ENCODE measurements around the gene CCL20.

CCL20 gene

DNA sequence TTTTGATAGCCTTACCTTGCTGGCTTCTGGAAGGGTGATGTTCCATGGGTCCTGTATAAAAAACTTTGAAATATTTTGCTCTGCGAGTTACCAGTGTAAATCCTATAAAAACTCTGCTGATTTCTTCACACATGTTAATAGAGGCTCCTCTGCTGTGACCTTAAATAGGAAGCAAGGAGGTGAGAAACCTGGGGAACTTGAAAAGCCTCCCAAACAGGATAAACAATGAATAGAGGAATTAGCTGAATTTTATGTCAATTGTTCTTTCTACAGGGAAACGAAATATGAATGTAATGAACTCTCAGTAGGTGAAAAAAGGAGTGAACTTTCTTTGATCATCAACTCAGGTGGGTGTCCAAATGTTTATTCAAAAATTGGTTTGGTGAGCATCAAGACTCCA, 10.8 kb upstream of the CCL20 start:
- DNase-seq: no peak

DNA sequence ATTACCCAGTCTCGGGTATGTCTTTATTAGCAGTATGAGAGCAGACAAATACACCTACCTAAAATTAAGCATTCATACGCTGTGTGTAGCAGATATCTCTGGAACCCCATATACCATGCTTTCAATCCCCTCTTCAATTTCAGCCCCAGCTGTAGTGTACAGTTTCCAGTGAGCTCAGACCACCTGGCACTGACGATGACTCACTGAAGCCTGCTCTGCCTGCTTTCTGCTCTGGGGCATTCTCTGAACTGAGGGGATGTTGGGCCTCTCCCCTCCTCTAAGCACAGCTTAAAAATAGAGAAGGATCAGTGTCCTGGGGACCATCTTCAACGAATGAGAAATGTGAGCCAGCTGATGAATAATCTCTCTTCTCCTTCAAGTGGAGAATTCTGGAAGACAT, 8.7 kb upstream of the CCL20 start:
- DNase-seq: no peak

DNA sequence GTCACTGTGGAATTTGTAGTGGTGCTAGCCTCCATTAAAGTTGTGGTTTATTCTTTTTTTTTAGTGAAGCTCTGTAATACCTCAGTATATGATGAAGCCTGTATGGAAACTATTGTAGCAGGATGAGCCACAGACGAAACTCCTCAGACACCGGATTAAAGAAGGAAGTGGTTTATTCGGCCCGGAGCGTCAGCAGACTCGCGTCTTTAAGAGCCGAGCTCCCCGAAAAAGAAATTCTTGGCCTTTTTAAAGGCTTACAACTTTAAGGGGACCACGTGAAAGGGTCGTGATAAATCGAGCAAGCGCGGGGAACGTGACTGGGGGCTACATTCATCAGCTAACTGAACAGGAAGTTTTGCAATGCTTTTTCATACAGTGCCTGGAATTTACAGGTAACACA, 8.1 kb upstream of the CCL20 start:
- DNase-seq: peak in 14 of 58 donors; percentile 5 to 40 (median 18)

DNA sequence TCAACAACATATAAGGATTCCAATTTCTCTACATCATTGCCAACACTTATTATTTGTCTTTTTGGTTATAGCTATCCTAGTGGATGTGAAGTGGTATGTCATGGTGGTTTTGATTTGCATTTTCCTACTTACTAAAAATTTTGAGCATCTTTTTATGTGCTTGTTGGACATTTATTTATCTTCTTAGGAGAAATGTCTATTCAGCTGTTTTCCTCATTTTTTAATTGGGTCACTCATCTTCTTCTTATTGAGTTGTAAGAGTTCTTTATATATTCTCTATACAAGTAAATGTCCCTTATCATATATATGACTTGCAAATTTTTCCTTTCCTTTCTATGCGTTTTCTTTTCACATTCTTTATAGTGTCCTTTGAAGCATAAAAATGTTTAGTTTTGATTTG, 4.7 kb upstream of the CCL20 start:
- no peak for DNase-seq

DNA sequence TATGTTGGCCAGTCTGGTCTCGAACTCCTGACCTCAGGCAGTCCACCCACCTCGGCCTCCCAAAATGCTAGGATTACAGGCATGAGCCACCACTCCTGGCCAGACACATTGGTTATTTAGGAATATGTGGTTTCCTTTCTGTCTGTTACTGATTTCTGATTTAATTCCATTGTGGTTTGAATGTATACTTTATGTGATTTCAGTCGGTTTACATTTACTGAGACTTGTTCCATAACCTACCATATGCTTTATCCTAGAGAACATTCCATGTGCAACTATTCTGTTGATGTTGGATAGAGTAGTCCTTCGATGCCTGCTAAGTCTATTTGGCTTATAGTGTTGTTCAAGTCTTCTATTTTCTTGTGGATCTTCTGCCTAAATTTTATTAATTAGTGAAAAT, 1.6 kb upstream of the CCL20 start:
- DNase-seq: no peak

DNA sequence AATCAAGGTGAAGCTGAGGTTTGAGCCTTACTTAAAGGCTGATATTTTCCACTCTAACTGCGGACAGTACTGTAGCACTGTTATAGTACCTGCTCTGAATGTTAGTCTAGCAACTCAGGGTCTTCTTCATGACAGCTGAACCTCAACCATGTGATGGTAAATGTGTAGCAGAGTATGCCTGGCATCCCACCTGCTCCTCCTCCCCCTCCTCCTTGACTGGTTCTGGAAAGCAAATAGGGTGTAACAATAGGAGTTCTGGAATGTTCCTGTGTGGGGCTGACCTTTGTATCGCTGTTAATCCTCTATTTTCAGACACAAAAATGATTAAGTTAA, 447 bp upstream of the CCL20 start:
- DNase-seq: no peak

DNA sequence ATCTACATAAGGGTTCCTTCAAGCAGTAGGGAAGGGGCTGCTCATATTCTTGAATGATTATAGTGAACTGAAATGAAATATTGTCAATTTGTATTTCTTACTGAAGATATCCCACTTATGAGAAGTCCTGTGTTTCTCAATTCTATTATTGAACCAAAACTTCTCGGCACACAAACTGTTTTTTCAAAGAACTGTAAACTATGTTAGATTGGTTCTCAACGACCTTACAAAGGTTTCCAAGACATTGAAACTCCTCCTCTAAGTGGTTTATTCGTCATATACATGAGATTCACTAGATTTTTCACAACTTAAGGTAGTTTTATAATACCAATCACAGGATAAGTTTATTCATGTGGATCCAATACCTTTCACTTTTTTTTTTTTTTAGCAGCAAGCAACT, 1.4 kb downstream of the CCL20 start:
- DNase-seq: no peak

DNA sequence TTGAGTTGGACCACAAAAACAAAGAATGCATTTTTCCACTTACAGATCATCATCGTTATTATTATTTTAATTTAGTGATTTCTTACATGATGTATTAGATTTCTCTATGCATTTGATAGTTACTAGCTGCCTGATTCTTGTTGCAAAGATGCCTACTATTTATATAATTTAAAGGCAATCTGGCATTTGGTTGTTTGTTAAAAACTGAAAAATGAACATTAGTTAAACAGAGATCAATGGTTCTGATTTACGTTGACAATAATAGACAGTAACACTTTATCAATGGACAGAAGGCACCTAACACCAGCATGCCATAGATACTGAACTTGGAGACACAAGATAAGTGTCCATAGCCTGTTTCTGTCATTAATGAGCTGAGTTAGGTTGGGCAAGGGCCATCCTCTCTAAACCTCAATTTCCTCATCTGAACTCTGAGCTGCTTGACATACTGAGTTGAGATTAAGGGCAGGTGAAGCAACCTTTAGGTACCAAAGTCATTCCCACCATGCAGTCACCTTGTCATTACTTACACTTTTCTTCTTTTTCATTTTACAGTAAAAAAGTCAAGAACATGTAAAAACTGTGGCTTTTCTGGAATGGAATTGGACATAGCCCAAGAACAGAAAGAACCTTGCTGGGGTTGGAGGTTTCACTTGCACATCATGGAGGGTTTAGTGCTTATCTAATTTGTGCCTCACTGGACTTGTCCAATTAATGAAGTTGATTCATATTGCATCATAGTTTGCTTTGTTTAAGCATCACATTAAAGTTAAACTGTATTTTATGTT, 3.1 kb downstream of the CCL20 start:
- DNase-seq: no peak

DNA sequence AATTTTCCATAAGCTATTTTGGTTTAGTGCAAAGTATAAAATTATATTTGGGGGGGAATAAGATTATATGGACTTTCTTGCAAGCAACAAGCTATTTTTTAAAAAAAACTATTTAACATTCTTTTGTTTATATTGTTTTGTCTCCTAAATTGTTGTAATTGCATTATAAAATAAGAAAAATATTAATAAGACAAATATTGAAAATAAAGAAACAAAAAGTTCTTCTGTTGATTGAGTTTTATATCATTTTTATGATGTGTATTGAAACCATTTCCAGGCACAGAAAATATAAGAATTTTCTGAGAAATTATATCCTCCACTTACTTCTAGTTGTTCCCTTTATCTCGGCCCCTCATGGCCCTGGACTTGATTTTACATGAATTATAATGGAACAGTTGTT, 3.7 kb downstream of the CCL20 start:
- no peak for DNase-seq

DNA sequence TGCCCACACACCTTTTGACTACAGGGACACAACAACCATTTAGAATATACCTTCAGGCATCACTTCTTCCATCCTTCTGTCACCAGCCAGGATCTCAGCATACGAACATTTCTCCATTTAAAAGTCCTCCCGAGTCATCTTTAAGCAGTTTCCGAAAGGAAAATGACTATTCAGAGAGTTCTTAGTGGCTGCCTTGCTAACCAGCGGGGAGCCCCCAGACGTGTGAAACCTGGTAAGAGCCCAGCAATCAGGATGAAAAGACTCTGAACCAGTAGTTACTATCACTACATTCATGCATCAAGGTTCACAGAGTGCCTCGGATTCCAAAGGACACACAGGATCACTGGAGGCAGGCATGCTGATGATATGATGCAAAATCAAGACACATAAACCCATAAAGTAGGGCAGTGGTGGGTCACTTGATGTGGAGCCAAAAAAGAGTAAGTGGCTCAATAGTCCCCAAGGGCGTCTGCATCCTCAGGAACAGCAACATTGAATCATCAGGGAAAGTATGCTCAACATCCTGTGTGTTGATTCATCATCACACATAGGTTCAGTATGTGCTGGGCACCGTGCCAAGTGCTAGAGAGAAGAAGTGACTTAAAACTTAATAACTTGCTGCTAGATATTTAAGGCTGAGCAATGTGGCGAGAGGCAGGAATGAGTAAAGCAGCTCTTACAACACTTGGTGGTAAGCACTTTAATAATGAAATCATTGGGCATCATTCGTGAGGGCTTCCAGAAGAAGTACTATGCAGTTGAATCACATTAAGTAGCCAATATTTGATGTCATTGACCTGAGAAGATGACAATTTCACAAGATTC, 4.4 kb downstream of the CCL20 start:
- DNase-seq: peak in 42 of 58 donors; percentile 1 to 76 (median 28)

DNA sequence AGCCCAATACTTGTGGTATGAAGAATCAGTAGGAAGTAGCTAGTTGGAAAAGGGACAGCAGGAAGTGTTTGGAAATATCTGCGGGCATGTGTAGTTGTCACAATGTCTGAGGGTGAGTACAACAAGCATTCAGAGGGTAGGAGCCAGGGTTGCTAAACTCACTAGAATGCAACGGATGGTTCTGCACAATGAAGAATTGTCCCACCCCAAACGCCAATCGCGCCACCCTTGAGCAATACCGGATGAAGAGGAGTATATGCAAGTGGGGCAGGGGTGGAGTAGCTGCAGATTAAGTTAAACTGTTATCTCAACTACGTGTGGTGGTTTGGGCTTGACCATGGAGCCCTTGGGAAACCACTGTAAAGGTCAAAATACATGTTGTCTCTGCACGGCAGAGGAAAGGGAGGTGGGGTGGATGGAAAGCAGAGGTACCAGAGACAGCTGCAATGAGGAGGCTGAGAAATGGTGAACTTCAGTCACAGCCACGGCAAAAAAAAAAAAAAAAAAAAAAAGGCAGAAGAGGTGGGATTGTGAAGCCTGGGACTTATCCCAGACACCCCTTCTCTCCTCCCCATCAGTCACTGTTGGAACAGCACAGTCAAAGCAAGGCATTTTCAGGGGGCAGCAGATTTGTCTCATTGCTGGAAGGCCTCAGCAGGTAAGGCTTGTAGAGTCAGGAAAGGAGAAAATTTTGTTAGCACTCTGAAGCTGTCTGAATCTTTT, 5.2 kb downstream of the CCL20 start:
- DNase-seq: peak in 10 of 58 donors; percentile 2 to 35 (median 13)

DNA sequence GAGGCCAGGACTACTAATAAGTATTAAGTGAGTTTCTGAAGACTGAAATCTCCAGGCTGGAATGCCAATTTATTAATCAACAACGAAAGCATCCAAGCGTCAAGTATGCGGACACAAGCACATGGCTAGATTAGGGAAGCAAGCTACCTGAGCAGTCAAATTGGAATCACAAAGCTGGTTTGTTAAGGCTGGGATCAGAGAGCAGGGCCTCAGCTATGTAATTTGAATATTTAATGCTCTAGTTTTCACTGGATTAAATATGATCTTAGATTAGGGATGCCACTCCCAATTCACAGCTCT, 5.7 kb downstream of the CCL20 start:
- no peak for DNase-seq

DNA sequence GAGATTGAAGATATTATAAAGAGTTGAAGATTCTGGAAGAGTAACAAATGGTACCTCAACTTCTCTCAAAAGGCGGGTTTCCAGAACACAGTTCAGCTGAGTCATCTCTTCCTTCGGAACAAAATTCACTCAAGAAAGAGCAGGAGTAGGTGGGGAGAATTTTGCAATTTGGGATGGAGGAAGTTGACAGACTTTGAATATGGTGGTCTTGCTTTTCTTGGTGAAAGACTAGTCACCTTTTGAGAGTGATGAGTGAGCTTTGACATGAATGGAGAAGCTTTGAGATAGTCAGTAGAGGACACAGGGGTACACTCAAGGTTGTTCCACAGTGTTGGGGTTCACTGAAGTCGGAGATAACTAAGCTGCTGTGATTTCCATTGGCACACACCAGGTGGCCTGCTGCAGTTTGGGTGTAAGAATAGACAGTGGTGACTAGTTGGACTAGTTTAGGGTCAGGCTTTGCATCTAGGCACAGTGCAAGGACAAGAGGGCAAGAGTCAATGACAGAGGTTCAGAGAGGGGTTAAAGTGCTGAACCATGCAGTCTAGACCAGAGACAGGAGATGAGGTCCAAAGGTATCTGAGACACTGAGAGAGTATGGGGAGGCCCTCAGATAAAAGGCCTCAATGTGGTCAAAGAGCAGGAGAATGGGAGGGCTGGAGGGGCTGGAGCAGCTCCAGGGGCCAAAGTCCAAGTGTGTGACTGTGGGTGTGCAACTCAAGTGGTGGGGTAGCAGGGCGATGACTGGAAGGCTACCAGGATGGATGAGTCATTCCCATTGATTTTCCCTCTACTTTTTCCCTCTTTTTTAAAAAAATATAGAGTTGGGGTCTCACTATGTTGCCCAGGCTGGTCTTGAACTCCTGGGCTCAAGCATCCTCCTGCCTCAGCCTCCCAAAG, 7.7 kb downstream of the CCL20 start:
- no peak for DNase-seq

DNA sequence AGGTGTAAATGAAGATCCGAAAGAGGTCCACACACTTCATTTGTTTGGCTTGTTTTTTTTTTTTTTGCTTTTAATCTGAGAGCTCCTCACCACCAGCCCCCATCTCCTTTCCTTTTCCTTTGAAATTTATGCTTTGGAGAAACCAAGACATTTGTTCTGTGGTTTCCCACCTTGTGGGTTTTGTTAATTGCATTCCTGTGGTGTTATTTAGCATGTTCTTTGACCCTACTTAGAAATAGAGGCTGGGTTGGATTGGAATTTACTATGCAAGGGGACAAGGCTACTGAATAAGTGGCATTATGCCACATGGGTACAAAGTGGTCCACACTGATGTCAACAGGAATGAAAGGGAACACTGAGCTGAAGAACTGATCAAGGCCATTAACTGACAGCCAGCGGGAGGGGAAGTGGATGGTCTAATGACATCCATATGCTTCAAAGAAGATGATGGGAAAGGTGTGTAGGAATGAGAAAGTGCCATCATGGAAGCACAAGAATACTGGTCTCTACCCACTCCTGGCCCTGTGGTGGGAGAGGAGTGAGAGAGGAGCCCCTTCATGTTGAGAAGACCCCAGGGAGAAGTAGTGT, 8.9 kb downstream of the CCL20 start:
- no peak for DNase-seq

DNA sequence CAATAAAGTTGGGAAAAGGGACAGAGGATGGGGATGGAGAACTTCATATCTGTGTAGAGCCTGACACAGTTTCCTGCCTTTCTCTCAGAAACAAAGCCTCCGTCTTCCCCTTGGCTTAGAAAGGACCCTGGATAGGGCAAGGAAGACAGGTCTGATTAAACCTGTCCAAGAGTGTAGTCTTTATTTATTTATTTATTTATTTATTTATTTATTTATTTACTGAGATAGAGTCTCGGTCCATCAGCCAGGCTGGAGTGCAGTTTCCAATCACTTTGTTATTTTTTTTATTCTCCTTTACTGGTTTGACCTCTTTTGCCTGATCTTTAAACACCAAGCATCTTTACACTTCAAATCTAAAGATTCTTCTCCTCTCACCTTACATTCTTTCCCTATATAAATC, 10.3 kb downstream of the CCL20 start:
- no peak for DNase-seq

DNA sequence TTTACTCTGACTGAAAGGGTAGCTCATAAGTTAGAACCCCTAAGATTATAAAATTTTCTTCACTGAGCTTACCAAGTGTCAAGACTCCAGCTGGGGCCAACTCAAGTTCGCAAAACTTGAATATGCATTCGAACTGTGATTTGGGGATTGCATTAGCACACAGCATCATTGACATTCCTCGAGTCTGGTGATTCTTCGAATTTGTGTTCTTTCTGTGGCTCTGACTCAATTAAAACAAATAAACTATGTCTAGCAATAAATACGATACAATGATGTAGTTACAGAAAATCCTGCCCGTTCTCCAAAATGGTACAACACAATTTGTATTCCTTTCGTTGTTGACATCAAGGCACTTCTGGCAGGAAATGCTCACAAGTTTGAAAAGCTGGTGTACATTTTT, 11.1 kb downstream of the CCL20 start:
- DNase-seq: no peak

DNA sequence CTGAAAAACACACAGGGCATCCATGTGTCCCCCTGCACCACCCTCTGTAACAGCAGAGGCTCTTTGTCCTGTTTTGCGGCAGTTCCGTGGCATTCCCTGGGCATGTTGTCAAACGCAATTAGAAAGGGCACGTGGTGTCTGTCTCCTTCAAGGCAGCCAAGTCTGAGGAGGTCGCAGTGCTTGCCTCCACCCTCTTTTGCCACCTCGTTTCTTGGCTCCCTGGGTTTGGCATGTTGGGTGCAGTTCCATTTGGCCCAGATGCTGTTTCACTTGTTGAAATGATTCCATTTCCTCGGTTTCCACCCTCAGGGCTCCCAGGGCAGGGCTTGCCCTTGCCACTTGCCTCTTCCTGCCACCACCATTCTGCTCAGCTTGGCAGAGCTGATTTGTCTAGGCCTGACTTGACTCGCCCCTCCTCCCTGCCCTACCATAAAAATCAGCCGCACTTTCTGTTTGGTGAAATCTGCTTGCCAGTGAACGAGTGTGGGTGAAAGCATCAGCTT, 12.4 kb downstream of the CCL20 start:
- peak in 51 of 58 donors; percentile 5 to 83 (median 47) for DNase-seq

DNA sequence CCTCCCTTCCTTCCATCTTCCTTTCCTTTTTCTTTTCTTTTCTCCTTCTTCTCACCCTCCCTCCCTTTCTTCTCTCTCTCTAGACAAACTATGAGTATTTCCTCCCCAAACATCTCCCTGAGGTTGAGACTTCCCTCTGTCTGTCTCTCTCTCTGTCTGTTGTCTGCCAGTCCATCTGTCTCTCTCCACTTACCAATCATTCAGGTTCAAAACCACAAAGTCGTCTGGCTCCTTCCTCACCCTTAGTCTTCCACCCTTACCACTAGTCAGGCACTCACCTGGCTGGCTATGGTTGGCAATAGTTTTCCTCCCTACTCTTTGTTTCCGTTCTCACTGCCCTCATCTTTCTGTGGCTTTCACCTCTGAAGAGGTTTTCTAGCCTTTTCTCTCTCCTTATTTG, 12.9 kb downstream of the CCL20 start:
- no peak for DNase-seq

DNA sequence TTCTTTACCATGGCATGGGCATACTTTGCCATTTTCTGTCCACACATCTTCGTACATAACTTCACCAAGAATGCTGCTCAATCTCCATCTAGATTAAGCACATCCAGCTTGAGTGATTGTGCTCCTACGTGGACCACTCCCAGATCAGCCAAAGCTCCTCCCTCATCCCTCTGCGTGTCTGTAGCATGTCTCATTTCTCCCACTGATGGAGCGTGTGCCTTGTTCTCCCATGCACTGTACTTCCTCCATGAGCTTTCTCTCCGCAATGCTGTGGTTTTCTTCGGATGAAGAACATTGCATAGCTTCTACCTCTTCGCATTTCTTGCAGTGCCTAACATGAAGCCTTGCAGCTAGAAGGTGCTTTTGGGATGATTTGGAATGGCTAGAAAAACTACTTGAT, 13.5 kb downstream of the CCL20 start:
- no peak for DNase-seq

DNA sequence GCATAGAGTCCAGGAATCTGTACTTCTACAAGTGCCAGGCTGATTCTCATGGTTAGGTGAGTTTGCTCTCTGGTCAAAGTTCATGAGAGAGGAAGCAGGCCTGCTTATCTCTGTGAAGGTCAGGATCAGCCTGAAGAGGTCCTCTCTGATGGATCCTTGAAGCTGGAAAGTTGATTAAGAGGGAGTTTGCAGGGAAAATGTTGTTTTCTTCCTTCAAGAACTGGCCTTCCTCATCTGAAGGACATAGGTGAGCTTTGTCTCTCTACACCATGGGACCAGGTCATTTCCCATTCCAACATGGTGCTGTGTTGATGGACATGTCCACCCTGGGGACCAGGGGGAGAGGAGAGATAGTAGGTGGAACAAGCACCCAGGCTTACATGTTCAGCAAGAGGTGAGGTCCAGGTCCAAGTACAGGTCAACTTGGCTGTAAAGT, 14.9 kb downstream of the CCL20 start:
- DNase-seq: no peak

DNA sequence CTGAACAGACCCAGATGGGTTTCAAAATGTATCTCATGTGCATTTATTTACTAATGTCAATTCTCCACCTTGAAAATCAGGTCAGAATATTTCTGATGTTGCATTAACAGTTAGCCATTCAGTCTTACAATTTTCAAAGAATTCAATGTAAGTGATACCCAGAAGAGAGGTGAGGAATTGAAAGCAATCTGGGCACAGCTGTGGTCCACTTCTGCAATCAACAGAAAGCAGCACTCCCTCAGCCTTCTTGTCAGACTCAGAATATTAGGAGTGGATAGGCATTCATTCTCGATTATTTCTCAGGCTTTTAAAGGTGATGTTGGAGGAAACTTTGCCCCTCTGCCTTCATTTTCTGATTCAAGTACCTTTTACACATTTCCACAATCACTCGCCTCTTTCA, 15.7 kb downstream of the CCL20 start:
- no peak for DNase-seq

Data from anterior cingulate cortex (tissue), 58 donors.